Activated CD8-positive, alpha-beta memory T cell treated with anti-CD3 and anti-CD28 coated beads, Interleukin-2, amount 50 U/mL, for 48 hours (primary cell): ENCODE measurements around the gene MYO5A.
"Not testable (repeated sequence)": the region's sequence is repeated elsewhere in the genome, so short reads cannot be mapped to it uniquely, and the experiment has no call there.

Experiments
- DNase-seq: peaks from one replicate; pipeline ENCODE4 v3.0.0-alpha.2; 2020

Gene MYO5A

DNA sequence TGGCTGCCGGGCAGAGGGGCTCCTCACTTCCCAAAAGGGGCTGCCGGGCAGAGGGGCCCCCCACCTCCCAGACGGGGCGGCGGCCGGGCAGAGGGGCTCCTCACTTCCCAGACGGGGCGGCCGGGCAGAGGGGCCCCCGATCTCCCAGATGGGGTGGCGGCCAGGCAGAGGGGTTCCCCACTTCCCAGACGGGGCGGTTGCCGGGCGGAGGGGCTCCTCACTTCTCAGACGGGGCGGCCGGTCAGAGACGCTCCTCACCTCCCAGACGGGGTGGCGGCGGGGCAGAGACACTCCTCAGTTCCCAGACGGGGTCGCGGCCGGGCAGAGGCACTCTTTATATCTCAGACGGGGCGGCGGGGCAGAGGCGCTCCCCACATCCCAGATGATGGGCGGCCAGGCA, 69.0 kb downstream of the MYO5A start:
- DNase-seq, result not testable (repeated sequence)

DNA sequence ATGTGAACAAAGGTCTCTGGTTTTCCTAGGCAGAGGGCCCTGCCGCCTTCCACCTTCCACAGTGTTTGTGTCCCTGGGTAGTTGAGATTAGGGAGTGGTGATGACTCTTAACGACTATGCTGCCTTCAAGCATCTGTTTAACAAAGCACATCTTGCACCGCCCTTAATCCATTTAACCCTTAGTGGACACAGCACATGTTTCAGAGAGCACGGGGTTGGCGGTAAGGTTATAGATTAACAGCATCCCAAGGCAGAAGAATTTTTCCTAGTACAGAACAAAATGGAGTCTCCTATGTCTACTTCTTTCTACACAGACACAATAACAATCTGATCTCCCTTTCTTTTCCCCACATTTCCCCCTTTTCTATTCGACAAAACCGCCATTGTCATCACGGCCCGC, 69.4 kb downstream of the MYO5A start:
- not testable (repeated sequence) for DNase-seq

DNA sequence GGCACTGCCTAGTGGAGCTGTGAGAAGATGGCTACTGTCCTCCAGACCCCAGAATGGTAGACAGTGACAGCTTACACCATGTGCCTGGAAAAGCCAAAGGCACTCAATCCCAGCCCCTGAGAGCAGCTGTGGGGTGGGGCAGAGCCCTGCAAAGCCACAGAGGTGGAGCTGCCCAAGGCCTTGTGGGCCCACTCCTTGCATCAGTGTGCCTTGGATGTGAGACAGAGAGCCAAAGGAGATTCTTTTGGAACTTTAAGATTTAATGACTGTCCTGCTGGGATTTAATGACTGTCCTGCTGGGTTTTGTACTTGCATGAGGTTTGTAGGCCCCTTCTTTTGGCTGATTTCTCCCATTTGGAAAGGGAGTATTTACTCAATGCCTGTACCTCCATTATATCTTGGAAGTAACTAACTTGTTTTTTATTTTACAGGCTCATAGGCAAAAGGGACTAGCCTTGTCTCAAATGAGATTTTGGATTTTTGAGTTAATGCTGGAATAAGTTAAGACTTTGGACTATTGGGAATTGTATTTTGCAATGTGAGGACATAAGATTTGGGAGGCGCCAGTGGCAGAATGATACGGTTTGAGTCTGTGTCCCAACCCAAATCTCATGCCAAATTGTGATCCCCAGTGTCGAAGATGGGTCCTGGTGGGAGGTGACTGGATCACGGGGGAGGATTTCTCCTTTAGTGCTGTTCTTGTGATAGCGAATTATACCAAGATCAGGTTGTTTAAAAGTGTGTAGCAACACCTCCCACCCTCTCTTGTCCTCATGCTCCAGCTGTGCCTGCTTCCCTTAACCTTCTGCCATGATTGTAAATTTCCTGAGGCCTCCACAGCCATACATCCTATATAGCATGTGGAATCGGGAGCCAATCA, 80.4 kb downstream of the MYO5A start:
- no peak for DNase-seq

DNA sequence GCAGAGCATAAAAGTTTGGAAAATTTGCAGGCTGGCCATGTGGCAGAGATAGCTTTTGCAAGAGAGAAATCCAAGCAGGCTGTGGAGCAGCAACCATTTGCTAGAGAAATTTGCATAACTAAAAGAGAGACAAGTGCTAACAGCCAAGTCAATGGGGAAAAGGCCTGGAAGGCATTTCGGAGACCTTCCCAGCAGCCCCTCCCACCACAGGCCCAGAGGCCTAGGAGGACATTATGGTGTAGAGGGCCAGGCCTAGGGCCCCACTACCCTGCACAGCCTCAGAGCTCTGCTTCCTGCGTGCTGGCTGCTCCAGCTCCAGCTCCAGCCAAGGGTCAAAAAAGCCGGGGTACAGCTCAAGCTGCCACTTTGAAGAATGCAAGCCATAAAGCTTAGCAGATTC, 82.7 kb downstream of the MYO5A start:
- no peak for DNase-seq

DNA sequence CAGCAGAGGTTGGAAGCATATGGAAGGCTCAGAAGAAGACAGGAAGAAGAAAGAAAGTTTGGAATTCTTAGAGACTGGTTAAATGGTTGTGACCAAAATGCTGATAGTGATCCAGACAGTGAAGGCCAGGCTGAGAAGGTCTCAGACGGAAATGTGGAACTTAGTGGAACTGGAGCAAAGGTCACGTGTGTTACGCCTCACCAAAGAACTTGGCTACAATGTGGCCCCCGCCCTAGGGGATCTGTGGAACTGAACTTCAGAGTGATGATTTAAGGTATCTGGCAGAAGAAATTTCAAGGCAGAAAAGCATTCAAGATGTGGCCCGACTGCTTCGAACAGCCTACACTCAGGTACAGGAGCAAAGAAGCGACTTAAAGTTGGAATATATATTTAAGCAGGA, 83.1 kb downstream of the MYO5A start:
- DNase-seq, result no peak

DNA sequence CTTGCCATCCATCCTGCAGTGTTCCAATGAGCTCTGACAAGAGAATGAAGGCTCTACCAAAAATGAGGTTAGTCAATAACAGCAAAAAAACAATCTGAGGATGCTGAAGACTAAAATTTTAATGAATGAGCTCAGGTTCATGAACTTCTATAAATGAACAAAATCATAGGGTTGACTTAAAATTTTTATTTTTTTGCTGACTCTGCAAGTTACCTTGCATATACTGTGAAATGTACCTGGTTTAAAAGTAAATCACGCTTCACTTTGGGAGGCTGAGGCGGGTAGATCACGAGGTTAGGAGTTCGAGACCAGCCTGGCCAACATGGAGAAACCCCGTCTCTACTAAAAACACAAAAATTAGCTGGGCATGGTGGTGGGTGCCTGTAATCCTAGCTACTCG, 85.5 kb downstream of the MYO5A start:
- not testable (repeated sequence) for DNase-seq

DNA sequence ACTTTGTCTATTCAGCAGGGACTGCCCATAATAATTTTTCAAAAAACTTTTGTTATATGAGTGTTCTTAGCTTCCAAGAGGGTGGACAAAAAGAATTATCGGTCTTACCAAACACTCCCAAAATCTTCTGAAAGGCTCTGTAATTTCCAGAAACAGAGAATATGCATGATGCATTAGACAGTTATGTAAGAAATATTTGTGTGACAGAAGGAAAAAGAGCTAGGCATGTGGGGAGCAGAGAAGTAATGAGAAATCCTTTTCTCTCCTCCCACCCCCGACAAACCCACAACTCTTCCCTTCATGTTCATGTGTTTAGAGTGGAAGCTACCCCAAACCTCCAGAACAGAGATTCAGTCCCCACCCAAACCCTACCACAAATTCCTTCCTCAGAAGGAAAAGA, 86.8 kb downstream of the MYO5A start:
- DNase-seq, result no peak

DNA sequence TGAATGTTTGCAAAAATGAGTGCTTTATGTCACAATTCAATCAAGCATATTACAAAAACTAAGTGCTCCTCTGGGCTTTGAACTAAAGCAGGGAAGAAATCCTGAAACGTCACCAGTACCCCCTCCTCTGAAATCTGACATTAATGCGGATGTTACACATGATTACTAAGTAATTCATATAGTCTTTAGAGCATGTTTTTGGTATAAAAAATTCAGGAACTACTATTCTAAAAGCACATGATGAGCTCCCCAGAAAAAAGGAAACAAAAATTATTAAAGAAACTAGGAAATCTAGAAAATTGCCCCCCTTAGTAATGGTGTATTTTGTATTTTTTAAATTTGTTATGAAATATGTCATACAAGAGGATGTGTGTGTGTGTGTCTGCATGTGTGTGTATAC, 87.7 kb downstream of the MYO5A start:
- DNase-seq, result no peak

DNA sequence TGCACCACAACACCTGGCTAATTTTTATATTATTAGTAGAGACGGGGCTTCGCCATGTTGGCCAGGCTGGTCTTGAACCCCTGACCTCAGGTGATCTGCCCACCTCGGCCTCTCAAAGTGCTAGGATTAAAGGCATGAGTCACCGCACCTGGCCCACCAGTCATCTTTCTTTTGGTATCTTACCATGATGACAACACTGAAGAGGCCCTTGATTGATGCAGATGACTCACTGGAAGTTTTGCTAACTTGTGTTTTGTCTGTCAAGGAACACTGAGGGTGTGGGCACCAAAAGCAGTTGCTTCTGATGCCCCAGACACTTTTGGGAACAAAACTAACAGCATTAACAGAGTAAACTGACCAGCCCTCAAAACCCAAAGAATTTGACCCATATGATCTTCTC, 88.3 kb downstream of the MYO5A start:
- DNase-seq, result no peak

DNA sequence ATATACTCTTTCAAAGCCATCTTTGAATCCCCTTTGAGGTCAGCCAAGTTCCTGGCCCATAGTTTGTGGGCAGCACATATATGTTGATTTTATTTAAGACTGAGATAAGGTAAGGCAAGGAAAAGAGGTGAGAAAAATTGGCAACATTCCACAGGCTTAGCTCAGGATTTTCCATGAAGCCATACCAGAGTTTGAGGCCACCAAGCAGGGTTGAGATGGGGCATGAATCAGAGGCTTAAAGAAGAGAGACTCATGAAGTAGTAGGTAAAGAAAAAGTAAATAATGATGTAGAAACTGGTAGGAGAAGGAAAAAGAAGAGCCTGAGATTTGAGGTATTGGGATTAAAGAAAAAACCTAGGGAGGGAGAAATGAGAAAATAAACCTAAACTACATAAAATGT, 89.2 kb downstream of the MYO5A start:
- DNase-seq, result no peak

DNA sequence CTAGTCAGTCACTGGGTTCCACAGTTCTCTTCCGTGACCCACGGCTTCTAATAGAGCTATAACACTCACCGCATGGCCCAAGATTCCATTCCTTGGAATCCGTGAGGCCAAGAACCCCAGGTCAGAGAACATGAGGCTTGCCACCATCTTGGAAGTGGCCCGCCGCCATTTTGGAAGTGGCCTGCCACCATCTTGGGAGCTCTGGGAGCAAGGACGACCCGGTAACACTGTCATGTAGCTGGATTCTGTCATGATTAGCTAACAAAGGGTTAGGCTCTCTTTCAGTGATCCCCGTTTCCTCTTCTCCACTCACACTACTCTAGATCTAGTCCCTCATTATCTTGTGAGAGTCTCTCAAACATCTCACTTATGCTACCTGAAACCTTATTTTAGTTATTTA, 89.6 kb downstream of the MYO5A start:
- not testable (repeated sequence) for DNase-seq

DNA sequence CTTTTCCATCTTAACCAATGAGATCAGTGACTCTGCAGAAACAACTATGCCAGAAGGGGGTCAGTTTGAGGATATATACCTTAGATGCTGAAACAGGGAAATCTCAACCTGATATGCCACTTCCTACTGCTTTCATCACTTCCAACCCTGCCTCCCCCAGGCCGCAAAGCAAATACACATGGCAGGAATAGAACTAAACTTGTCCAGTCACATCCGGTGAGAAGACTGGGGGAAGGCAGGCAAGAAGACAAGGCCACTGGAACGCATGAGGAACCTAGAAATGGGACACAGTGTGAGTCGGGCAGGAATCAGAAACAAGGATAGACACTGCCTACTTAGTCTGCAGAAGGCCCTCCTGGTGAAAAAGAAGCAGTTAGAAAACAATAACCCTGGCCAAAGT, 90.6 kb downstream of the MYO5A start:
- DNase-seq, result no peak

DNA sequence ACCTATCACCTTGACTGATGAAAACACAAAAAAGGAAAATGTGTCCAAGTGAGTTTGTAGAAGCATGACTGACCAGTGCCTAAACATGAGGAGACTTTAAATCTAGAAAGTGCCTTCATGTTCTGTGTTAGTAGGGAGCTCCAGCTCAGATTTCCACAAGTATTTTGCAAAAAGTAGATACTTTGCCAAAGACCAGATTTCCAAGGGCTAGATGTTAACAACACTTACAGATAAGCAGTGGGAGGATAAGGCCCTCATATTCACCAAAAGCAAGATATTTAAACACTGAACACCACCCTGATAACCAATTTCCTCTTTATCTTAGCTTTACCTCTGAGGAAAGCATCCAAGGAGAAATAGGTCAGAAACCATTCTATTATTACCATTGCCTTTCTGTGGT, 91.0 kb downstream of the MYO5A start:
- no peak for DNase-seq

DNA sequence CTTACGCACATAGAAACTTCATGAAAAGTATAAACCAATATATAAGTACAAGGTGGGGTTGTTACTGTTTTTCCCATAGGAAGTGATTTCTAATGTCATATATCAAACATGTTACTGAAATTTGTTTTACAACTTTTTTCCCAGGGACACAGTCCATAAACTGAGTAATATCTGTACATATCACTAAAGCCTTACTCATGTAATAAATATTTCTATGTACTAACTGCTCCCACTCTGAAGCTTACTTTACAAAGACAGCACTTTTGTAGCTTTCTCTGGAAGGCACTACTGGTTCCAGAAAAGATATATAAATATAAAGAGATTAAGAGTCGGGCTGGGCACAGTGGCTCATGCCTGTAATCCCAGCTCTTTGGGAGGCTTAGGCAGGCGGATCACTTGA, 91.7 kb downstream of the MYO5A start:
- no peak for DNase-seq

DNA sequence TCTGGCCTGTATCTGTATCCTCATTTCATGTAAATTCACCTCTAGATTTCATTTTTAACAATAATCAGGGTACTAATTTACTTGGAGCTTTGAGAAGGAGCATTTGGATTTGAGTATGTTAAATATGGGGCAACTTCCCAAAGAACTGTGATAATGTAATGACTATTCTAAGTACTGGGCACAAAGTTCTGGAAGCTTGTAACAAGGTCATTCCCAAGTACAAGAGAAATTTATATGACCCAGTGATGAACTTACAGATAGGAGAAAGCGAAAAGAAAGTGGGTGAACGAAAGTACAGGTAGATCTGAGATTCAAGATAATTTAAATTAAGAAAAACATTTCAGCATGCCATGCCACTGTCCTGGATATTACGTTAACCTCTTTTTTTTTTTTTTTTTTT, 93.8 kb downstream of the MYO5A start:
- no peak for DNase-seq

DNA sequence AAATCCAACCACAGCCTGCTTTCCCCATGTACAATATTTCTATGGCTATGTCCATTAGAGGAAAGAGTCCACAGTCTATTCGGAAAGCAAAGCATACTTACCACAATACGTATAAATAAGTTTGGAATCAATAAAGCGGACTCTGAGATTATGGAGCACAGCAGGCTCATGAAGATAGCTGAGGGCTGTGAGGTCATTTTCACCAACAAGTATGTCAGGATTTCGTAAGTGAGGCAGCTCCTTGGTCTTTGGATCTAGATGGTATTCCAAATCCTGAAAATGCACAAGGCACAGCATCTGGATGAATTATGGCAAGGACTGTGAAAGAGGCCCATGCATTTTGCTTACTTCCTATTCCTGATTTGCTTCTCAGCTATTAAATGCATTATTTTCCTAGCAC, 100.4 kb downstream of the MYO5A start:
- DNase-seq, result no peak

DNA sequence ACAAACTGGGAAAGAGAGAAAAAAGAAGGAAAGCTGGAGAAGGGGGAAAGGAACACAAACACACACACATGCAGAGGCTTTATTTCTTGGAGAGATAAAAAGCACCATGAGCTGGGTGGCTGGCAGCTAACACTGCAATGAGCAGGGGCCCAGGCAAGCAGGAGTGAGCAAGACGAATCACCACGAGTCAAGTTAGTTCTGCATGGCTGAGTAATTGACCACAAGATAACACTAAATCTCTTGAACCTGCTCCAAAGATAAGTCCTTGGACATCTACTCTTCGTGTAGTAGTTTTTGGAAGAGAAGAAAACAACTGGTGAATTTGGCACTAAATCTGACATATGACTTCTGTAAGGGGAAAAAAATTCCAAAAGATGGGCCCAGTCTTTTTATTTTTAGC, 100.9 kb downstream of the MYO5A start:
- DNase-seq, result no peak

DNA sequence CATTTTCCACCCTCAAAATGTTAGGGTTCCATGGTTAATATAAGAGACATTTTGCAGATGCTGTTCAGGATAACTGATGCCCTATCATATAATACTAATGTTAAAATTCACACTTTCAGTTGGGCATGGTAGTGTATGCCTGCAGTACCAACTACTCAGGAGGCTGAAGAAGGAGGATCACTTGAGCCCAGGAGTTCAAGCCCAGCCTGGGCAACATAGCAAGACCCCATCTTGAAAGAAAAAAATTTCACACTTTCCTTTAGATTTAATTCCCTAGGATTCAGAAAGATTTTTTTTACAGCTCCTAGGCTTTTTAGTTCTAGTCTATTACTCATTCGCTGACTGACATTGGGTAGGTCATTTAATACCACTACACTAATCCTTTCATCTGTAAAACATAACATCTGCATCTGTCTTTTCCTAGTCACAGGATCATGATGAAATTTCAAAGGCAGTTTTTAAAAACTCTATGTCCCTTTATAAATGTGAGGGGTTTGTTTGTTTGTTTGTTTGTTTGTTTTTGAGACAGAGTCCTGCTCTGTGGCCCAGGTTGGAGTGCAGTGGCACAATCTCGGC, 103.7 kb downstream of the MYO5A start:
- no peak for DNase-seq

DNA sequence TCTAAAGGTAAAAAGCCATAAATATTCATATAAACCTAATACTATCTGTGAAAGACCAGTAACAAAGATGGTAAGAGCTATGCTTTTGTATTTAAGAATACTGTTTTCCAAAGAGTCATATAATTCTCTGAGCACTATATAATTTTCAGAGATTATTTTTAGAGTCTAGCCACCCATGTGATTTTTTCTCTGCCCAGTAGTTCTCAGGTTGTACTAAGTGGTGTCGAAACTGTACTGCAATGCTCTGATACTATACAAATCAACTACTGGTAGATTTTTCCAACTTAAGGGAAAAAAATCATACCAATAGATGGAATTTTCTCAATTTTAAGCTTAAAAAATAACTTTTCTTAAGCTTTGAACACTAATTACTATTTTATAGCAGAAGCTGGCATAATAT, 104.8 kb downstream of the MYO5A start:
- DNase-seq, result no peak

DNA sequence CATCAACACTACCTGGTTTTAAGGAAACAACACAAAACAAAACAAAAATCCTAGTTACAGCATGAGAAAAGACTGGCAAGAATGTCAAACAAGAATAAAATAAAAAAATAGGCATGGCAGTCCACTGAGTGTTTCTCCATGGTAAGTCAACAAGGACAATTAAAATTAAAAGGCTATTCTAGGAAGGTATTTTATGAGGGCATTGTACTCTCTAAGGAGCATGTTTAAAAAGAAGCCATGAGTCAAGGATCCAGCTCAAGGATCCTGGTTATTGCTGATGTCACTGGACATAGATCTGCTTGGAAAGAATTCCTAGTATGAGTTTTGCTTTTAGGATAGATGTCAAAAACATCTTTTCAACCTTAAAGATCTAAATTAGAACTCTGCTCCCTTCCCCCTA, 106.7 kb downstream of the MYO5A start:
- DNase-seq, result no peak

DNA sequence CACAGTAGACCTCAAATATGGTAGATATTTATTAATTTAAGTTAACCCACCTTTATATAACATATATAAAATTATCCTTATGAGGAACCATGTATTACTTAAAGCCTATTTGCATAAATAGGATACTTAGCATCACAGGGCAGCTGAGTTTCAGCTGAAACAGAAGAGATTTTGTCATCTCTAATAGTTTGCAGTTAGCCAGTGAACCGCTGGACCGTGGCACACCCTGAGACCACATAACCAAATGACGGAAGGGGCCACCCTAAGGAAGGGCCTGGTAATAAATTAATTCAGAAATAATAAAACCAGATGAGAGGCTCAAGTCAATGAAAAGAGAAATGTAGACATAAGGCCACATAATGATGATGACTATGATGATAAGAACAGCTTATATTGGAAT, 107.7 kb downstream of the MYO5A start:
- no peak for DNase-seq

DNA sequence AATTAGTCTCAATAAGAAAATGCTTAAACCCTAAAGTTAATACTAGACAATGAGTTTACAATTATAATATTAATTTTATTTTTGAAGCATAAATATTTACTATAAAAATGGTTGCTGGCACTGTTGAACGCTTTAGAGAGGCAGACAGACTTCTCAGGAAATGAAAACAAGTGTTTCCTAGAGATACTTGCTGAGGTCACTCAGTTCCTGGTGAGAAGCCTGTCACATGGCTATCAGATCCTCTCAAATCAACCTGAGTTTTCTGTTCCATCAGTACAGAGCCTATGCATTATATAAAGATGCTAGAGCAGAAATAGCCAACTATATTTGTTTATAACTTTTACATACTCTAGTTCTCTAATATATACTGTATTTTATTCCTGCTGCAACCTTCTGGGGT, 109.2 kb downstream of the MYO5A start:
- no peak for DNase-seq

DNA sequence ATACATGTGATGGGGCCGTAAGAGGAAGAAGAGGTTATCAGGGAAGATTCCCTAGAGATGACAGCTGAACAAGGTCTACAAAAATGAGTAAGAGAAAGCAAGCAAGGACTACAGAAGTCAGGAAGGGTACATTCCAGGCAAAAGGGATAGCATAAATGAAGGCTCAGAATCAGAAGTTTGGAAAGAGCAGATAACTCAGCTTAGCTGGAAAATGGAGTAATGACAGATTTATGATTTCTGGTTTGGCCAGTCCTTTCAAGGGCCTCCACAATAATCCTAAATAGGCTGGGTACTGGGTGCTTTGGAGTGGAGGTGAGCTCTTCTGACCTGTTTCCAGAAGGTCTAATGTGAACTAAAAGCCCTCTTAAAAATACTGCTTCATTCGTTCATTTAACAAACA, 110.7 kb downstream of the MYO5A start:
- DNase-seq, result no peak

DNA sequence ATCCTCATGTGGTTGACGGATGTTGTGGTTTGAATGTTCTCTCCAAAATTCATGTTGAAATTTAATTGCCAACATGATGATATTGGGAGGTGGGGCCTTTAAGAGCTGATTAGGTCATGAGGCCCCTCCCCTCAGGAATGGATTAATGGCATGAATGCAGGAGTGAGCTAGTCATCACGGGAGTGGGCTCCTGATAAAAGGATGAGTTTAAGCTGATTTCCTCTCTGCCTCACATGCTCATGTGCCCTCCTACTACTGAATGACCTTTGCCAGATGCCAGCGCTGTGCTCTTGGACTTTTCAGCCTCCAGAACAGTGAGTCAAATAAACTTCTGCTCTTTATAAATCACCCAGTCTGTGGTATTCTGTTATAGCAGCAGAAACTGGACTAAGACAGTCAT, 111.2 kb downstream of the MYO5A start:
- DNase-seq, result no peak

DNA sequence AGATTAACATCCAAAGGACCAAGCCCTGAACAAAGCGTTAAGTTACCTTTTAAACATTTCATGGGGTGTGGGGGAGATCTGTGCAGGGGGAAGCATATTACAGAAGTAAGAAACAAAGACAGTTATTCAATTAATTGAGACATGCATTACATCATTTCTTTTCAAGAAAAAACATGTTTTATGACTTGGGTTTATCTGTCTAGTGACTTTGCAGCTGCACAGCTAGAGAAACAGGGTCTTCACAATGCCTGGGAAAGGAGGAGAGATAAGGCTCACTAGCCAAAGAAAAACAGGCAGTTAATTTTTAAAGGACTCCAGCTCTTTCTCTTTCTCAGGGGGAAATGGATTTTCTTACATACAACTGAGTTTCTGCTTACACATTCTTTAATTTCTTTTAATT, 112.1 kb downstream of the MYO5A start:
- DNase-seq, result not testable (repeated sequence)
